ENCODE data around the gene EDDM3A.

DNA sequence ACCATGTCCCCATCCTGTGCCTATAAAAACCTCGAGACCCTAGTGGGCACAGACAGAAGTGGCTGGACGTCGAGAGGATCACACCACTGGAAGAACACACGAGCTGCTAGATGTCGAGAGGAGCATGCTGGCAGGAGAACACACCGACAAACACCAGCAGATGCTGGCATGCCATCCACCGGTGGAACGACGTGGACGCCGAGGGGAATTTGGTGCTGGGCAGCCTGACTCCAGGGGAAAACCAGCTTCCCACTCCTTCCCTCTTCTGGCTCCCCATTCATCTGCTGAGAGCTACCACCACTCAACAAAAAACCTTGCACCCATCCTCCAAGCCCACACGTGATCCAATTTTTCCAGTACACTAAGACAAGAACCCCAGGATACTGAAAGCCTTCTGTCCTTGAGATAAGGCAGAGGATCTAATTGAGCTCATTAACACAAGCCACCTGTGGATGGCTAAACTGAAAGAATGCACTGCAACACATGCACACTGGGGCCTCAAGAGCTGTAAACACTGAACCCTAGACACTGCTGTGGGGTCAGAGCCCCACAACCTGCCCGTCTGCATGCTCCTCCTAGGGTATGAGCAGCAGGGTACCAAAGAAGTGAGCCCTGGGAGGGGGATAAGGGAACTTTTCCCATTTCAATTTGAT is 44.9 kb downstream of the EDDM3A start:
- TF ChIP-seq, protein P1, sequence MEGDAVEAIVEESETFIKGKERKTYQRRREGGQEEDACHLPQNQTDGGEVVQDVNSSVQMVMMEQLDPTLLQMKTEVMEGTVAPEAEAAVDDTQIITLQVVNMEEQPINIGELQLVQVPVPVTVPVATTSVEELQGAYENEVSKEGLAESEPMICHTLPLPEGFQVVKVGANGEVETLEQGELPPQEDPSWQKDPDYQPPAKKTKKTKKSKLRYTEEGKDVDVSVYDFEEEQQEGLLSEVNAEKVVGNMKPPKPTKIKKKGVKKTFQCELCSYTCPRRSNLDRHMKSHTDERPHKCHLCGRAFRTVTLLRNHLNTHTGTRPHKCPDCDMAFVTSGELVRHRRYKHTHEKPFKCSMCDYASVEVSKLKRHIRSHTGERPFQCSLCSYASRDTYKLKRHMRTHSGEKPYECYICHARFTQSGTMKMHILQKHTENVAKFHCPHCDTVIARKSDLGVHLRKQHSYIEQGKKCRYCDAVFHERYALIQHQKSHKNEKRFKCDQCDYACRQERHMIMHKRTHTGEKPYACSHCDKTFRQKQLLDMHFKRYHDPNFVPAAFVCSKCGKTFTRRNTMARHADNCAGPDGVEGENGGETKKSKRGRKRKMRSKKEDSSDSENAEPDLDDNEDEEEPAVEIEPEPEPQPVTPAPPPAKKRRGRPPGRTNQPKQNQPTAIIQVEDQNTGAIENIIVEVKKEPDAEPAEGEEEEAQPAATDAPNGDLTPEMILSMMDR (conservative IDR thresholded peaks at IDR 0.05; ENCODE audit: low read length), result no peak
- TF ChIP-seq EZH2phosphoT487 (IDR thresholded peaks at IDR 0.05; ENCODE audit: borderline replicate concordance), result no peak

All from Loucy (cell line).